Activated CD4-positive, CD25-positive, alpha-beta regulatory T cell treated with anti-CD3 and anti-CD28 coated beads, Interleukin-2, amount 50 U/mL, for 24 hours (primary cell): ENCODE results near the gene CDK10.
A peak's percentile ranks its signal among the peaks of the same experiment; 100 is the strongest.

Source experiments
- ATAC-seq, 2 donors: fragments of 150-1000 bp; cut with Tn5 transposase; one replicate each; pipeline ENCODE4 v1.10.0; 2021; ENCODE audit warnings: mild to moderate bottlenecking in 1 of 2, moderate library complexity in 1 of 2

The CDK10 gene

DNA sequence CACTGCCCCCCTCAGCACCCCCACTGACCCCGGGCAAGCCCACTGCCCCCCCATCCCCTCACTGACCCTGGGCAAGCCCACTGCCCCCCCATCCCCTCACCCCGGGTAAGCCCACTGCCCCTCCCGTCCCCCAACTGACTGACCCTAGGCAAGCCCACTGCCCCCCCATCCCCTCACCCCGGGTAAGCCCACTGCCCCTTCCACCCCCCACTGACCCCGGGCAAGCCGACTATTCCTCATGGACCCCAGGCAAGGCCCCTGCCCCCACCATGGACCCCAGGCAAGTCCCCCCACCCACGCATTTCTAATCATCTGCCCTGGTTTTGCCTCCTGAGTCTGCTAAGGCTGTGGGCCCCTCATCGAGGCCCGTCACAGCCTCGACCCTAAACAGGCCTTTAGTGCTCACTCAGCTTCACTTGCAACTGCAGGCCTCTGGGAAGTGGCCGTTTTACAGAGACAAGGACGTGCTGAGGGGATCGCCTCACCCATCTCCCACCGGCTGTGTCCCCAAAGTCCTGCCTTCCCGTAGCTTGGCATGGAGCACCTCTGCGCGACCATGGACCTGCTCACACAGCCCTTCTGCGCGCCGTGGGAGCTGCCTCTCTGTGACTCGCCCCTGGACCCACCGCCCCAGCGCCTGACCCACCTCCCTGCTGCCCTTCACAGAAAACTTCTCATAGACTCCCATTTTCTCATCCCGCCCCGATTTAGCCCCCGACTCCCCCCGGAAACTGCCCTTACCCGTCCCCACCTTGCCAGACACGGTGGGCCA, 30.6 kb downstream of the CDK10 start:
- ATAC-seq = no peak

GRCh38 chr16:89717688-89718505, 31.4 kb downstream of the CDK10 start:
- no peak for ATAC-seq

DNA sequence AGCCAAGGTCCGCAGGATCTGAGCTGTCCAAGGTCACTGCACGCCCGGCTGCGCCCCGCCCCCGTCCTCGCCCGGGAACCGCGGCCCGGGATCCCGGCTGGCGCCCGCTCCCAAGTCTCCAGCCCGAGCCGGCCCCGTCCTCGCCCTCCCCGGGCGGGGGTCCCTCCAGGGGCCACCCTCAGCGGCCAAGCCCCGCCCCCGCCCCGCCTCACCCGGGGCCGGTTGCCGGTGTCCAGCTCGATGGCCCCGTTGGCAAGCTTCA, 34.0 kb downstream of the CDK10 start:
- ATAC-seq = no peak

- ATAC-seq = peak; percentile 60 to 61
Measured at GRCh38 chr16:89720813-89721545, 34.5 kb downstream of the CDK10 start, which contains the start of the genes VPS9D1 and ZNF276. Gene VPS9D1 (minus strand): TSS chr16:89720898. CDS start chr16:89720861, 37 bp downstream. Gene ZNF276 (plus strand): TSS chr16:89721537. CDS start chr16:89721641, 104 bp downstream.

GRCh38 chr16:89721546-89722391, 35.3 kb downstream of the CDK10 start:
- ATAC-seq = peak; percentile 28 to 42

- ATAC-seq = peak; percentile 17 to 18
Measured at GRCh38 chr16:89722392-89723278, 36.1 kb downstream of the CDK10 start.

GRCh38 chr16:89723279-89724250, 37.1 kb downstream of the CDK10 start:
- ATAC-seq = peak; percentile 20 to 21

GRCh38 chr16:89727406-89728120, 41.1 kb downstream of the CDK10 start:
- no peak for ATAC-seq

GRCh38 chr16:89729293-89729692, 42.8 kb downstream of the CDK10 start:
- ATAC-seq = no peak

- no peak for ATAC-seq
Measured at GRCh38 chr16:89729863-89730593, 43.5 kb downstream of the CDK10 start.

DNA sequence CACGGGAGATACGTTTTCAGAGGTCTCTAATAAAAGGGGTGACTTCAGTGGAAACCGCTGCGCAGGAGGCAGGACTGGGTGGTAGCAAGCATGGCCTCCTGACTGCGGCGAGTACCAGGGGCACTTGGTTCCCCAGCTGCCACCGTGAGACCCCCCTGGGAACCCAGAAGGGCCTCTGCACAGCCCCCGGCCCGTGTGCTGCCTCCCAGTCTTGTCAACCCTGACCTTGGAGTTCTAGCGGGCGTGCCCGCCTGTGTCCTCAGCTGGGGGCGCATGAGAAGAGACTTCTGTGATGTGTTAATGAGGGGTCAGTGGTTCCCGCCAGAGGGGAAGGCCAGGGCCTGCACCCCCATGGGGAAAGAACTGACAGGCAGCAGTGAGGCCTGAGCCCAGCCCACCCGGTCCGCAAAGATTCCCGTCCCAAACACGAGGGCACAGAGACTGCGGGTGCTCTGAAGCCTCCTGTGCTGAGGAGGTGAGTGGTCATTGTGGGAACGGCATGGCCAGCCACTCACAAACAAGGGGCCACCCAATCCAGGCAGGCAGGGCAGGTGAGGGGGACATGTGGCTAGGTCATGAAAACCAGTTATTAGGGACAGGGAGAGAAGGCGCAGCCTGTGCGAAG, 44.2 kb downstream of the CDK10 start:
- no peak for ATAC-seq

DNA sequence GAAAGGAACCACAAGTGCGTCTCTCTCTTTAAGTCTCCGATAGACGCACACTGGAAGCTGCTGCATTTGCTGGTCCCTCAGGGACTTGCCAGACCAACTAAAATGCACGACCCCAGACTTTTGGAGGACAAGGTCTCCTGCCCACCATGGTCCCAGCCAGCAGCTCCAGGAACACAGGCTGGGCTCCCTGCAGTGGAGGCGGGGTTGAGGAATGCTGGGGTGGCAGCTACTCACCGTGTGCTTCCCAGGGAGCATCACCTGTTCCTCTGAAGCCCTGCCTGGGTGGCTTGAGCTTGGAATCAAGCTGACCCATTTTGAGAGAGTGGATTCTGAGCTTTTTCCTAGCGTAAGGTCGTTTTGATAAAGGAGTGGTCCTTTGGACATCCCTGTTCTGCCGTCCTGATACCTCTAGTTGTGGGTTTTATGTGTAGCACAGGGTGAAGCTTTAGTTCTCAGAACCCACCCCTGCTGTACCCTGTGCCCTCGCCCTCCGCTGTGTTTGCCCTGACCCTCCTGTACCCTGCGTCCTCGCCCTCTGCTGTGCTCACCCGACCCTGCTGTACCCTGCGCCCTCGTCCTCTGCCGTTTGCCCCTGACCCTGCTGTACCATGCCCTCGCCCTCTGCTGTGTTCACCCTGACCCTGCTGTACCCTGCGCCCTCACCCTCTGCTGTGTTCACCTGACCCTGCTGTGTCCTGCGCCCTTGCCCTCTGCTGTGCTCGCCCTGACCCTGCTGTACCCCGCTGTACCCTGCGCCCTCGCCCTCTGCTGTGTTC, 45.8 kb downstream of the CDK10 start:
- no peak for ATAC-seq

GRCh38 chr16:89732918-89733242, 46.4 kb downstream of the CDK10 start:
- ATAC-seq = no peak

DNA sequence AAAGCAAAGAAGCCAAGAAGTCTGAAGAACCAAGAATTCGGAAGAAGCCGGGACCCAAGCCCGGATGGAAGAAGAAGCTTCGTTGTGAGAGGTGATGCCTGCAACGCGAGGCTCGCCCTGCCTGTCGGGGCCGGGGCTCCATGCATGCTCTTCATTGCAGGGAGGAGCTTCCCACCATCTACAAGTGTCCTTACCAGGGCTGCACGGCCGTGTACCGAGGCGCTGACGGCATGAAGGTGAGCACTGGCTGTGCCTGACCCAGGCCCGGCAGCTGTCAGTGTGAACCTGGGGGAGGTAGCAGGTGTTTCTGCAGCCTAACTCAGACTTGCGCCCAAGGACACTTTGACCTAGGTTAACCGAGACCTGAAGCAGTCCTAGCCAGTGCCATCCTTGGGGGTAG, 46.8 kb downstream of the CDK10 start:
- no peak for ATAC-seq

DNA sequence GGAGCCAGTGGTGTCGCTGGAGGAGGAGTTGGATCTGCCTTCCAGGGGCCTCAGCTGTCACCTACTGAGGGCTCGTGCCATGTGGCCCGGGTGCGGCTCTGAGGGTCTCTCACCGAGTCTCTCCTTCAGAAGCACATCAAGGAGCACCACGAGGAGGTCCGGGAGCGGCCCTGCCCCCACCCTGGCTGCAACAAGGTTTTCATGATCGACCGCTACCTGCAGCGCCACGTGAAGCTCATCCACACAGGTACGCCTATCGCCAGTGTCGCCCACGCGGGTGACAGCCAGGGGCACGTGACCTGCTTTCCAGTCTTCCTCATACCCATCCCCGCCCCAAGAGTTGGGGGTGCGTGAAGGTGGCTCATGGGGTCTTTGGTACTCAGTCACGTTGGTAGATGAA, 47.3 kb downstream of the CDK10 start:
- ATAC-seq = no peak

DNA sequence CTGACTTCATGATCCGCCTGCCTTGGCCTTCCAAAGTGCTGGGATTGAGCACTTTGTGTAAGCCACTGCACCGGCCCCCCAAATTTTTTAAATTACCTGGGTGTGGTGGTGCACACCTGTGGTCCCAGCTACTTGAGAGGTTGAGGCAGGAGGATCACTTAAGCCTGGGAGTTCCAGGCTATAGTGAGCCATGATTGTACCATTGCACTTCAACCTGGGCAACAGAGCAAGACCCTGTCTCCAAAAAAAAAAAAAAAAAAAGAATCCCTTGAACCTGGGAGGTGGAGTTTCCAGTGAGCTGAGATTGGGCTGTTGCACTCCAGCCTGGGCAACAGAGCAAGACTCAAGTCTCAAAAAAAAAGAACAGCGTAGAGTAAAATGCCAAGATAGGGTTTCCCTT, 50.1 kb downstream of the CDK10 start:
- no peak for ATAC-seq

DNA sequence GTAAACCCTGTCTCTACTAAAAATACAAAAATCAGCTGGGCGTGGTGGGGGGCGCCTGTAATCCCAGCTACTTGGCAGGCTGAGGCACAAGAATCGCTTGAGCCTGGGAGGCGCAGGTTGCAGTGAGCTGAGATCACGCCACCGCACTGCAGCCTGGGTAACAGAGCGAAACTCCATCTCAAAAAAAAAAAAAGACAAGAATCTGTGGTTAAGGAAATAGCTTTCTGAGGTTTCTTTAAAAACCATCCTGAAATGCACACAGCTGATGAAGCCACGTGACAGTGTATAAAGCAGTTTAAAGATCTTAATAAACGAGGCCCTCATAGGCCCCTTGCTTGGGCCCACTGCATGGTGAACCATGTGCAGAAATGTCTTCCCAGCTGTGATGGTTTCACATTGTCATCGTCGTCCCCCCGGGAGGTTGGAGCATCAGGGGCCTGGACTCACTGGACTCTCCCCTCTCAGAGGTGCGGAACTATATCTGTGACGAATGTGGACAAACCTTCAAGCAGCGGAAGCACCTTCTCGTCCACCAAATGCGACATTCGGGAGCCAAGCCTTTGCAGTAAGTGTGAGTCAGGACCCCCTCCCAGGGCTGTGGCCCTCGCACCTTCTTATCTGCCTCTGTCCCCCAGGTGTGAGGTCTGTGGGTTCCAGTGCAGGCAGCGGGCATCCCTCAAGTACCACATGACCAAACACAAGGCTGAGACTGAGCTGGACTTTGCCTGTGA, 51.0 kb downstream of the CDK10 start:
- ATAC-seq = peak; percentile 20 to 58
